ENCODE data around the gene XYLT1.

Gene XYLT1

DNA sequence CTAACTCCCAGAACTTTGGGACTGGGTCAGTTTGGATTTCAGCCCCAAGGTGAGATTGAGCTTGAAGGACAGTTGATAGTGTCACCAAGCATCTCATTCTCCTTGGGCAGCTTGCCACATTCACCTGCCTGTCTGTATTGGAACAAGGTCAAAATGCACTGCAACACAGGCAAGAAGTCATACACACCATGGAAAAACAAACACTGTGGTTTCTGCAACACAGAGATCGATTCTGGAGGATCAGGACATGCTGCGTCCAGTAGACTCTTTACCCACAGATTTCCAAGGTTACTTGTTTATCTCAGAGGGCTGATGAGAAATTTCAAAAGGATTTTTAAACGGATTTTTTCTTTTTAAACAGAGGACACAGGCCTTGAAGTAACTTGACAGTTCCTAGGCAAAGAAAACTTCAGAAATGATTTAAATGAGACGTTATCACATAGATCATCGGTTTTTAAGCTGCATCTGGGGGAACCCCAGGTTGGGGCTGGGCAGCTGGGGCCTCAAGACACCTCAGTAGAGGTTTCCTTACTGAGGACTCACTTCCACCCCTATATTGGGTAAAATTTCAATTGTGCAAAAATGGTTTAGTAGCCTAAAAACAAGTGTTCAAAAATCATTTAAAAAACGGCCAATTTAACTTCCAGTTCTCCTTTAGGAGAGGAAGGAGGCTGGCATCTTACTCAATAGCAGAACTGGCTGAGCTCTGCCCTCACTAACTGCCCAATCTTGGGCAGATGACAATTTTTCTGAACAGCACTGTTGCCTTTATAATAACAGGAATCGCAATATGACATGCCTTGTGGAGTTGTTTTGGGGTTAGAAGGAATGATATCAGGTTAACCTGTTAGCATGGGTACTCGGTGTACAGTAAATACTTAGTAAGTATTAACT is 299.3 kb downstream of the XYLT1 start:
- DNase-seq, result no peak

DNA sequence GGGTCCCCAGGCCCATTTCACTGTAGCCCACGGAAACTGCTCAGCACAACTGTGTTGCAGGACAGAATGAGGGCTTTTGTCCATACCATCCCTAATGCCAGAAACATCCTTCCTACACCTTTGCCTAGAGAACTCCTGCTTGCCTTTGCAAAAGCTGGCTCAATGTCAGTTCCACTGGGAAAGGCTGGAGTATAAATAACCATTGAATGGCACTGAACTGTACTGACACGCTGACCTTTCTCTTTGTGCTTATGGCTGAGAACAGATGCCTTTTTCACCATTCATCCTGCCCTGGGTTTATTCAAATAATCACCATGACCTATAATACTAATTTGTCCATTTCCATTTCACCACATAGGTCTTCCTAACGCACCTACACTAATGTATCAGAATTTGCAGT is 300.3 kb downstream of the XYLT1 start:
- DNase-seq, result no peak

DNA sequence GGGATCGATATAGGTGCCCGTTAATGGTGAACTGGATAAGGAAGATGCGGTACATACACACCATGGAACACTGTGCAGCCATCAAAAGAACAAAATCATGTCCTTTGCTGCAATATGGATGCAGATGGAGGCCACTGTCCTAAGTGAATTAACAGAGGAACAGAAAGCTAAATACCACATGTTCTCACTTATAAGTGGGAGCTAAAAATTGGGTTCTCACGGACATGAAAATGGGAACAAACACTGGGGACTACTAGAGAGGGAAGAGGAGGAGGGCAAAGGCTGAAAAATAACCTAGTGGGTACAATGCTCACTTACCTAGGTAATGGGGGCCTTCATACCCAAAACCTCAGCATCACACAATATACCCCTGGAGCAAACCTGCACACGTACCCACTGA is 302.6 kb downstream of the XYLT1 start:
- DNase-seq, result no peak

DNA sequence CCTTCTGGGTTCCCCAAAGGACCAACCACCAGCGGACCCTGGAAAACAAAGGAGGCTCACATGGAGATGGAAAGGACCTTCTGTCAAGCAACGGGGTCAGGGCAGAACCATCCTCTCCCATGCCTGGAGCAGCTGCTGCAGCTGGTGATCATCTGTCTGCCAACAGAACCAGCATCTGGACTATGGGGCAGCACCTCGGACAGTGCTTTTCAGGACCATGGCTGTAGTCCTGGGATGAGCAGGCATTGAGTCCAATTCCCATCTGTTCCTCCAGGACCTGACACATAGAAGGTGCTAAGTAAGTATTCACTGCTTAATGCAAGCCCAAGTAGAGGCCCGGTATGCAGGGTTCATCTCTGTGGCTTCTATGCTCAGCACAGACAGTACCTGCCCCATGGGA is 304.7 kb downstream of the XYLT1 start:
- DNase-seq, result no peak

DNA sequence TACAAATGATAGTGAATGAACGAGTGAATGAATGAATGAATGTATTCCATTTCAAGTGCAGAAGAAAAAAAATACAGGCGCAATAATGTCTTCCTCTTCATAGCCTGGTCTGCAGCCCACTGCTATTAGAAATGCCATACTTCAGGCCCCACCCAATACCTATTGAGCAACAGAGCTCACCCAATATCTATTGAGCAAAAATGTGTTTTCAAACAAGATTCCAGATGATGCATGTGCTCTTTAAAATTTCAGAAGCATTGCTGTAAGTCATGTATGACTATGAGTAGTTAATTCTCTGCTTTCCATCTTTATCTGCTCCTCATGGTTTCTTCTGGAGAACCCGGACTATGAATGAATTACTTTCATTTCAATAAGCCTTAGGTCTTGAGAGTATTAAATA is 308.2 kb downstream of the XYLT1 start:
- no peak for DNase-seq

DNA sequence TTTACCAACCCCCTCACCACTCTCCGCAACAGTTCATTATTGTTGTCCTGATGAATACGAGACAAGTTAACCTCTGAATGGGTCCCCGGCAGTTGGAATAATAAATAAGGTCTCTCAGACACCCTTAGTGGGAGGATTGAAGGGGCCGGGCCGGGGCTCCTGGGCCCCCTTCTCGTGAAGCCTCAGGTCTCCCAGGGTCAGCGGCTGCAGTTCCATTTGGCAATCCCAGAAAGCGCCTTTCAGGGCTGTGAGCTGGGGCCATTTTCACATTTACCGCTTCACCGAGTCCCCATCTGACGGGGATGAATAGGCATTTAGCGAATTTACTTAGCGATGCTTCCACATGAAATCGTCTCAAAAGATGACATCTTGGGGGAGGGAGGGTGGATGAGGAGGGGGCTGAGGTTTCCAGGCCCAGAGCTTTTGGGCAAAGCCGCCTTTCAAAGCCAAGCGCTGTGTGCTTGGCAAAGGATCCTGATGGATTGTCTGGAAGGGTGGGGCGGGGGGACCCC is 309.8 kb downstream of the XYLT1 start:
- peak in 2 of 3 experiments; percentile 65 to 86 for DNase-seq

DNA sequence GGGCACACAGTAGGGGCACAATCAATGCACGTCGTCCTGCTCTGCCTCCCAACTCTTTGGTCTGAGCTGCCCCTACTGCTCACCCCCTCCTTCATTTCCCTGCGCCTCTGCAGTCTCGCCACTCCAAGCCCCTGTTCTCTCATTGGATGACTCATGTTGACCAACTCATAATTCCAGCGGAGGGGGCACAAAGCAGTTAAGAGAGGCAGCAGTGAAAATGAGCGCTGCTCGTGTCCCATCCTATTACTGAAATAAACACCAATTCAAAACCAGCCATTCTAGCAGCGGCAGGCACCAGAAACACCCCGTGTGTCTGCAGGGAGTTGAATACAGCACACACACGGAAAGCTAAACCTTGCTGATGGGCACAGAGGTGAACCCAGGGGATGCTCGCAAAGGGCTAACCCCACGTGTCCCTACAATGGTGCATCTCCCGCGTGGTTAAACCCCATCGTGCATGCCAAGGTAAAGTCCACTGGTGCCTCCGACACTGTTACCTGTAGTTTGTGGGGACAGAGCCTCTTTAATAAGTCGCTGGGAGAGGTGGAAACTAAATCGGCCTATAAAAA is 310.4 kb downstream of the XYLT1 start:
- DNase-seq, result peak in 2 of 3 experiments; percentile 48 to 79

DNA sequence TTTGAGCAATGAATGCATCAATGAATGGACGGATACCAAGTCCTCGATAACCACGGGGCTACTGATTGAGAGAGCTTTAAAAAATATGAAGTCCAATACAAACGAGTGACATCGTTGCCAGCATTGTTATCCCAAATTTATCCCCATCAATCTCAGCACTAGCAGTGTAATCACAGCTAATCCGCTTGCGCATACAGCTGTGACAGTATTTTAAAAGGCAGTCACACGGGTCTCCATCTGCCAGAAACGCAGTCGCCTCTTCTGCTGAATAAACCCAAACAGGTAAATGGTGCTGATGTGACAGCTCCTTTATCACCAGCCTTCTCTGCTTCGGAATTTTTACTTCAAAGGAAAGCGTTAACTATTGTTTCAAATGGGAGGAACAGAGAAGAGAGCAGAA is 311.1 kb downstream of the XYLT1 start:
- peak in 1 of 3 experiments; percentile 43 for DNase-seq

DNA sequence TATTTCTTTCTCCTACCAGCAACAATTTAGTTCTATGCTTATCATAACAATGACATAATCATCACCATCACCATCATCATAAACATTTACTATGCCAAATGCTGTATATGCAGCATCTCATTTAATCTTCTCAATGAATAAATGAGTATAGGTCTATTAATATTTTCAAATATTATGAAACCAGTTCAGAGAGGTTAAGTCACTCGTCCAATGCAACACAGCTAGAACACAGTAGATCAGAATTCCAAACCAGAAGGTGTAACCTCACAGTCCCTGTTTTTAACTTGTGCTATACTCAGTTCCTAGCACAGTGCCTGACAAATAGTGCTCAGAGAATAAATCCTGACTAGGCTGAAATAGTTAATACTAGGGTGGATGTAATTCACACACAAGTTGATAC is 314.8 kb downstream of the XYLT1 start:
- no peak for DNase-seq

DNA sequence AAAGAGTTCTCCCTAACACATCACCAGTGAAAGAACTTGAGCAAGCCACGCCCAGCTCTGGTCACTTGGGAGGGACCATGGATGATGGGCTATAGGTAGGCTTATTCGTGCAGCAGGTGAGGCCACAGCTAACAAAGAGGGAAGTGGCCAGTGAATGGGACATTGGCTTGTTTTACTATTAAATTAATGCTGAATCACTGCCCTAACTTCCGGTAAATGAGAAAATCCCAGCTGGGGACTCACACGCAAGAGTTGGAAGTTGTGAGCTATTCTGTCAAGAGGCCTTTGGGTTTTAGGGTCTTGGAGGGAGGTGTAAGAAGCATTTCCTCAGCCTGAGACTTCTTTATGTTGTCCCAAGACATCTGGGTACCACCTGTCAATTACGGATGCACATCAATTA is 315.3 kb downstream of the XYLT1 start:
- no peak for DNase-seq

DNA sequence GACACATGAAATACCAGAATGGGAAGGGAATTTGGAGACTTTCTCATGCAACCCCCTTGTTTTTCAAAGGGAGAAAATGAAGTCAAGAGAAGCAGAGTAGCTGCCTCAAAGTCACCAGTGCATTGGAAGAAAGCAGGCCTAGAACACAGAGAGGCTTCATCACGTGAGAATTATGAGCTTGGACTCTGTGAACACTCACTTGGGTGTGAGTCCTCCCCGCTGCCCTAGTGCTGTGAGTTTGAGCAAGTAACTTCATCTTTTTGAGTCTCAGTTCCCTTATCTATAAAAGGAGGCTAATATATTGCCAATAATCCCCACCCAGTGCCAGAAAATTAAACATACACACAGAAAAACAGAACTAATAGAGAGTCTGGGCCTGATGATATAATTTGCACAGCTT is 315.8 kb downstream of the XYLT1 start:
- DNase-seq, result no peak

DNA sequence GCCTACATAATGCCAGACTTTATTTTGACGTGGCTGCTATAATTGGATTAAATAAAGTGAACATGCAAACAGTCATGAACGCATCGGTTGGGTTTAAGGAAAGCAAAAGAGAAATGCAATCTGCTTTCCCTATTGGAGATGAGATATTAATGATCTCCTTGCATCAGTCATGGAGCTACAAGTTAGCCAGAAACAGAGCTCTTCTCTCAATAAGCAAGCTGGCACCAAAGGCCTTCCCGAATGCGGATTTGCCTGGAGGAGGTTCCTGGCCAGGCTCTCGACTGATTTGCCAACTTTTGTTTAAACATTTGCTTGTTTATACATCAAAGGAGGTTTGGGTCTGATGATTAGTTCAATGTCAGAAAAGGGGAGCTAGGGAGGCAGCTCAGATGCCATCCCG is 318.4 kb downstream of the XYLT1 start:
- DNase-seq, result no peak

DNA sequence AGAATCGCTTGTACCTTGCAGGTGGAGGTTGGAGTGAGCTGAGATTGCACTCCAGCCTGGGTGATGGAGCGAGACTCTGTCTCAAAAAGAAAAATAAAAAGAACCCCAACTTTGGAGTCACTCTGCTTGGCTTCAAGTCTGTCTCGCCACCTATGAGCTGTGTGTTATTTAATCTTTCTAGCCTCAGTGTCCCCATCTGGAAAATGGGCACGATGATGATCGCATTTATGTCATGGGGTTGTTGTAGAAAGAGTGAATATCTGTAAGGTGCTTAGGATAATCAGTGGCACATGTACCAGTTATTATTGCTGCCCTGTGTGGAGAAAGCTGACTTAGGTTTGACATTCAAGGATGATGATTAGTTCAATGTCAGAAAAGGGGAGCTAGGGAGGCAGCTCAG is 319.4 kb downstream of the XYLT1 start:
- DNase-seq, result no peak

DNA sequence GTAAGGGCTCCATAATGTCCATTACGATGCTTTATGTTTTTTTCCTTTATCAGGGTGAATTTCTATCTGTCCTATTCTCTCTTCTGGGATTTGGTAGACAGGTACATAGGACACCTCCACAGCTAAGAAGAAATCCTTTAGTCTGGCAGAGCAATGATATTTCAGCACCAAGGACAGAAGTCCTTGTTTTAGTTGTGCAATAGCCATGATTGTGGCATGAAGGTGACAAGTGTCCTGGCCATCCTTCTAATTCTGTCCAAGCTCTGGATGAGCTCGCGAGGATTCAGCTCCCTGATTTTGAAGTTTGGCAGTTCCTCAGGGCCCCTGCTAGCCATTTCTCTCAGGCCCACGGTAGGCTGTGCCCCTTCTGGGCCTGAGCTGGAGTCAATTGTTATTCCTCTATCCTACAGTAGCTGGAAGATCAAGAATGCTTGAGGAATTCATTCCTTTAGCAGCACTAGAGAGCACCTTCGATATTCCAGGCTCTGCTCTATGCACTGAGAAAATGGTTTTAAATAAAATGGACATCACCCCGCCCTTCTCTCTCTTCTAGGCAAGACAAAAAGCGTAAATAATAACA is 320.8 kb downstream of the XYLT1 start:
- no peak for DNase-seq

DNA sequence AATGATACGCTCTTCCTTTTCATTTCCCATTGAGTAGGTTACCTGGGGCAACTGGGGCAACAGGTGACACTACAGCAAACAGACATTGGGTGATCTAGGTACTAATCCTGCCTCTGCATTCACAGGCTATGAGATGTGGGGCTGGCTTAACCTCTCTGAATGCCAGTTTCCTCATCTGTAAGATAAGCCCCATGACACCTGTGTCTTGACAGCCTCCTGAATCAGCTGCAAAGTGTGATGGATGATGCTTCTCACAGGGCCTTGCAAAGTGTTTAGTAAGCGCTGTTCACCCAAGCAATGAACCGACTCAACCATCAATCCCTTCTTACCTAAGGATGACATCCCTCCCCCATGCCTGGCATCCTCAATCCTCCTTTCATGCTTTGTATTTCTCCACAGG is 322.8 kb downstream of the XYLT1 start:
- DNase-seq, result peak in 1 of 3 experiments; percentile 7

DNA sequence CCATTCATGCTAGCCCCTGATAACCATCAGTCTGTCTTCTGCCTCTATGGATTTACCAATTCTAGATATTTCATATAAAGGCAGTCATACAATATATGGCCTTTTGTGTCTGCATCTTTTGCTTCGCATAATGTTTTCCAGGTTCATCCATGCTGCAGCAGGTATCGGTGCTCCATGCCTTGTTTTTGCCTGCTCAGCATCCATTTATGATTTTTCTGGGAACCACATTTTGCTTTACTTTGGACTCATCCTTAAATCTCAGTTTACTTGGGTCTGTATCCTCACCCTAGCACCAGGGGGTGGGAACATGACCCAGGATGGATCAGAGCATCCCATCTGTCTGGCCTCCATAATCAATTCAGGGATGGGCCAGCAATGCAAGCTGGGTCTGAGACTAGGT is 325.7 kb downstream of the XYLT1 start:
- no peak for DNase-seq

DNA sequence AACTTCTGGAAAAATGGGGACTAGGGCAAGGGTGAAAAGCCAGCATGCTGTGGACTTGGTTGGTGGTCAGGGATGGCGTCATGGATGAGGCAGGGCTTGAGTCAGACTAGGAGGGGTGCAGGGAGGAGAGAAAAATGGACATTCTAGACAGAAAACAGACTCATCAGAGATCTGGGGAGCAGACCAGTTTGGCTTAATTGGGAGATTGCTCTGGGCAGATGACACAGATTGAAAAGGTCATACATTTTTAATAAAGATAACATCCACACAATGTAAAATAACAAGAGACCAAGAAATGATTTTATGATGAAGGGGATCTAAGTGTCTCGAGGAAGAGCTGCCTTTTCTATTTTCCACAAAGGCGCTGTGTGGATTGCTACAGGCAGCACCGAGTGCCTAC is 326.3 kb downstream of the XYLT1 start:
- DNase-seq, result no peak

DNA sequence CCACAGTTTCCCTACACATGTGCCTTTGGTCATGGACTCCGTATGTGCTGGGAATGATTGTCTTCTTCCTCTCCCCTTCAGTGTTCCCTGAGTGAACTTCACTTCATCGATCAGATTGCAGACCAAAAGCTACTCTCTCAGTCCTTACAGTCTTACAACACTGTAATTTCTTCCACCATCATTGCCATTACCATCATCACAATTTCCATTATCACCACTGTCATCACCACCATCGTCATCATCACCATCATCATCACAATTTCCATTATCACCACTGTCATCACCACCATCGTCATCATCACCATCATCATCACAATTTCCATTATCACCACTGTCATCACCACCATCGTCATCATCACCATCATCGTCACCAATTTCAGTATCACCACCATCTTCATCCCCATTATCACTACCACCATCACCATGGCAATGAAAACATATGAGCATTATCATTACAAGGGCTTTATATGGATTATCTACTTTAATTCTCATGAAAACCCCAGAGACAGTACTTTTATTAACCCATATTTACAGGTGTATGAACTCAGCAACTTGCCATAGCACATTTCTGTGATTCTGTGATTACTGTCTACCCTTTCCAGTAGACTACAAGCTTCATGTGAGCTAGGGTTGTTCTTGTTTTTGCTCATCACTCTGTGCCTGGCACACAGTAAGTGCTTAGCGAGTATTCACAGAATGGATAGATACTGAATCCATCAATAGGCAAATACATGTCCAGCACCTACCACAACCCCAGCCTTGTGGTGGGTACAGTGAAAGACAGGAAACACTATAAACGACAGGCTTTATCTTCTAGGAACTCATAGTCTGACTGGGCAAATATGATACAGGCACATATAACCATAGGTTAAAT is 327.0 kb downstream of the XYLT1 start:
- DNase-seq, result no peak

DNA sequence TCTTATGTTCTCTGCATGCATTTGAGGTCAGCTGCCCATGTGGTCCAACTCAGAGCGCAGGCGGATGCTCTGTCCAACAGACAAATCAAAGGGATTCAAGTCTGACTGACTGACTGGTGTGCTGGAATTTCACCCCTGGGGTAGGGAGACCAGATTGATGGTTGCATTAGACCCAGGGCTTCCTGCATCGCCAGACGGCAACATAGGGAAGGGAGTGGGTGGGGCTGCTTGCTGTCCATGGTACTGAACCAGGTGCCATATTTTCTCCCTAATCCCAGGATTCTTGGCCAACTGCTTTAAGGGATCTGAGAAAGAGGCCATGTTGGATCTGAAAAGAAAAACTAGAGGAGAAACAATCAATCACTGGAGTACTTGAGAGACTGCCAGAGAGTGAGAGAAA is 332.0 kb downstream of the XYLT1 start:
- DNase-seq, result no peak

DNA sequence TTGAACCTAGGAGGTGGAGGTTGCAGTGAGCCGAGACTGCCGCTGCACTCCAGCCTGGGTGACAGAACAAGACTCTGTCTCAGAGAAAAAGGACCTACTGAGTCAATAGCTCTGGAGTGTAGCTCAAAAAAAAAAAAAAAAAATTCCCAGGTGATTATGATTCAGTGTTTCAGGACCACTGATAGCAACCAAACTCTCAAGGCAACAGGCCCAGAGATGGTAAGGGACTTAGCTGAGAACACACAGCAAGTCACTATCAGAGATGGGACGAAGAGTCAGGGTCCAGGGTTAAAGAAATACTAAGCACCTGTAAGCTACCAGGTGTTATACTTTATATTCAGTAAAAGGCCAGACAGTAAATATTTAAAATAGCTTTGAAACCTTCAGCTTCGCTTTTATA is 335.3 kb downstream of the XYLT1 start:
- DNase-seq, result no peak

DNA sequence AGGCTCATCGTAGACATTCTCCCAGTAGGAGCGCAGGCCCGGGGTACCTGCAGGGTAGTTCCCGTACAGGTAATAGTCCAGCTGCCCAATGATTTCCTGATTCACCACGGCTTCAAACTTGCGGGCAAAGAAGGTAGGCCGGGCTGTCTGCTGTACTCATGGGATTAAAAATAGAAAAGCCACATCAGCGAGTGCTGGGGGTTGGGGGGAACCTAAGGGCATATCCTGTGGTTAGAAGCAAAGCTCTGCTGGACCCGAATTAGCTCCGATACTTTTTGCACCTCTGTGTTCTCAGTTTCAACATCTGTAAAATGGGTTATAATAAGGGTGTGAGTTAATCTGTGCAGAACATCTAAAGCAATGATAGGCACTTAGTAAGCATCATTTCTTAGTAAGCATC is 336.2 kb downstream of the XYLT1 start:
- no peak for DNase-seq

DNA sequence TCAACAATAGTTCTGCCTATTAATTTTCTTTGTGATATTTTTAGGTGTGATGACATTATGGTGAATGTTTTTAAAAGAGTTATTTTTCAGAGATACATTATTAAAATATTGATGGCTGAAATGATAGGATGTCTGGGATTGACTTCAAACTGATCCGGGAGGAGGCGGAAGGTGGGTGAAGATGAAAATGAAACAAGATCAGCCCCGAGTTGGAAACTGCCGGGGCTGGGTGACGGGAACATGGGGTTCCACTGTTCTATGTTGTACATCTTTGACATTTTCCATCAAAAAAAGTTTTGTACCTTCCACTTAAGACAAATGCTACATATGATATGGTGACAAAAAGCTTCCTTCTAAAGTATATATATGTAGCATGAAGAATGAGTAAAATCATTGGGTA is 336.9 kb downstream of the XYLT1 start:
- no peak for DNase-seq

DNA sequence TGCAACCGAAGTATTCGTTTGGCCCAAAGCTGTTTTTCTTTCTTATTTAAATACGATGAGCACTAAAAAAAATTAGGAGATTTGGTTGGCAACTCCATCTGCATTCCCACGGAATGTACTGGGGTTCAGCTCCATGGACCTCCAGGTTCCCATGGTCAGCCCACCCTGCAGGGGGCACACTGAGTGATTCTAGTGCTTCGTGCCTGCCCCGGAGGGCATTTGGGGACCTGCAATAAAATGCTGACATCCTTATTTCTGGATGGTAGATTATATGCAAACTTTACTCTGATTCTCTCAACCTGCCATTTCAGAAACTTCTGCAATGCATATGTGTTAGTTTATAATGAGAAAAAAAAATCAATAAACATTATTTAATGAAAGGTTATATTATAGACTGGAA is 339.4 kb downstream of the XYLT1 start:
- DNase-seq, result no peak

Measured in NCI-H1417 (cell line).